Stimulated activated CD4-positive, alpha-beta T cell treated with anti-CD3 and anti-CD28 coated beads, Interleukin-15, amount 100 ng/mL, for 1 hour (primary cell): ENCODE measurements around the gene NEDD4L.
"Not testable (repeated sequence)": the region's sequence is repeated elsewhere in the genome, so short reads cannot be mapped to it uniquely, and the experiment has no call there.

Source experiments
- DNase-seq, 2 donors: peaks; one replicate each; pipeline ENCODE4 v3.0.0-alpha.2; 2020; ENCODE audit warnings: low read depth in 1 of 2, low spot score in 1 of 2

The NEDD4L gene

GRCh38 chr18:58026857-58027256 is 17.2 kb upstream of the NEDD4L start:
- DNase-seq = no peak

- no peak for DNase-seq
These were observed 16.7 kb upstream of the NEDD4L start for GRCh38 chr18:58027341-58027740.

GRCh38 chr18:58028109-58028784 is 15.8 kb upstream of the NEDD4L start:
- no peak for DNase-seq

GRCh38 chr18:58032233-58032632 is 11.8 kb upstream of the NEDD4L start:
- no peak for DNase-seq

- no peak for DNase-seq
These were observed 10.8 kb upstream of the NEDD4L start for GRCh38 chr18:58033216-58033615.

- no peak for DNase-seq
These were observed 9.7 kb upstream of the NEDD4L start for GRCh38 chr18:58034370-58034769.

GRCh38 chr18:58037163-58037562 is 6.9 kb upstream of the NEDD4L start:
- no peak for DNase-seq

- DNase-seq = no peak
These were observed 6.0 kb upstream of the NEDD4L start for GRCh38 chr18:58038063-58038462.

GRCh38 chr18:58041633-58042032 is 2.4 kb upstream of the NEDD4L start:
- DNase-seq = no peak

GRCh38 chr18:58042826-58043490 is 1.1 kb upstream of the NEDD4L start:
- DNase-seq = no peak

GRCh38 chr18:58044370-58045241 is 580 bp downstream of the NEDD4L start:
- DNase-seq = peak; percentile 7 to 31

- peak; percentile 4 to 25 for DNase-seq
These were observed 1.4 kb downstream of the NEDD4L start for GRCh38 chr18:58045242-58046092.

GRCh38 chr18:58046093-58046793 is 2.2 kb downstream of the NEDD4L start:
- no peak for DNase-seq

GRCh38 chr18:58046794-58047555 is 2.9 kb downstream of the NEDD4L start:
- no peak for DNase-seq

- DNase-seq = no peak
These were observed 3.5 kb downstream of the NEDD4L start for GRCh38 chr18:58047556-58047882.

- DNase-seq = no peak
These were observed 4.1 kb downstream of the NEDD4L start for GRCh38 chr18:58048081-58048642.

GRCh38 chr18:58049000-58049688 is 5.1 kb downstream of the NEDD4L start:
- DNase-seq = no peak

- not testable (repeated sequence) for DNase-seq
These were observed 6.9 kb downstream of the NEDD4L start for GRCh38 chr18:58050963-58051362.
